Inflammatory macrophage (primary cell): Measurements from ENCODE around the gene NCBP1.
"Not testable (repeated sequence)": the region's sequence is repeated elsewhere in the genome, so short reads cannot be mapped to it uniquely, and the experiment has no call there.

Source experiments
- DNase-seq, 2 donors: peaks; one replicate each; pipeline ENCODE4 v3.0.0-alpha.2; 2020 to 2022
- total RNA-seq, 18 experiments: gene quantifications; one replicate each; lab custom pipeline; 2026; ENCODE audit warnings: mixed read lengths in 6 of 18, inconsistent platforms in 2 of 18; lab: John Stamatoyannopoulos, UW

NCBP1 gene, protein sequence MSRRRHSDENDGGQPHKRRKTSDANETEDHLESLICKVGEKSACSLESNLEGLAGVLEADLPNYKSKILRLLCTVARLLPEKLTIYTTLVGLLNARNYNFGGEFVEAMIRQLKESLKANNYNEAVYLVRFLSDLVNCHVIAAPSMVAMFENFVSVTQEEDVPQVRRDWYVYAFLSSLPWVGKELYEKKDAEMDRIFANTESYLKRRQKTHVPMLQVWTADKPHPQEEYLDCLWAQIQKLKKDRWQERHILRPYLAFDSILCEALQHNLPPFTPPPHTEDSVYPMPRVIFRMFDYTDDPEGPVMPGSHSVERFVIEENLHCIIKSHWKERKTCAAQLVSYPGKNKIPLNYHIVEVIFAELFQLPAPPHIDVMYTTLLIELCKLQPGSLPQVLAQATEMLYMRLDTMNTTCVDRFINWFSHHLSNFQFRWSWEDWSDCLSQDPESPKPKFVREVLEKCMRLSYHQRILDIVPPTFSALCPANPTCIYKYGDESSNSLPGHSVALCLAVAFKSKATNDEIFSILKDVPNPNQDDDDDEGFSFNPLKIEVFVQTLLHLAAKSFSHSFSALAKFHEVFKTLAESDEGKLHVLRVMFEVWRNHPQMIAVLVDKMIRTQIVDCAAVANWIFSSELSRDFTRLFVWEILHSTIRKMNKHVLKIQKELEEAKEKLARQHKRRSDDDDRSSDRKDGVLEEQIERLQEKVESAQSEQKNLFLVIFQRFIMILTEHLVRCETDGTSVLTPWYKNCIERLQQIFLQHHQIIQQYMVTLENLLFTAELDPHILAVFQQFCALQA
- total RNA-seq = 37.9 to 91.3 (median 76.0) reads per million in 18 experiments

DNA sequence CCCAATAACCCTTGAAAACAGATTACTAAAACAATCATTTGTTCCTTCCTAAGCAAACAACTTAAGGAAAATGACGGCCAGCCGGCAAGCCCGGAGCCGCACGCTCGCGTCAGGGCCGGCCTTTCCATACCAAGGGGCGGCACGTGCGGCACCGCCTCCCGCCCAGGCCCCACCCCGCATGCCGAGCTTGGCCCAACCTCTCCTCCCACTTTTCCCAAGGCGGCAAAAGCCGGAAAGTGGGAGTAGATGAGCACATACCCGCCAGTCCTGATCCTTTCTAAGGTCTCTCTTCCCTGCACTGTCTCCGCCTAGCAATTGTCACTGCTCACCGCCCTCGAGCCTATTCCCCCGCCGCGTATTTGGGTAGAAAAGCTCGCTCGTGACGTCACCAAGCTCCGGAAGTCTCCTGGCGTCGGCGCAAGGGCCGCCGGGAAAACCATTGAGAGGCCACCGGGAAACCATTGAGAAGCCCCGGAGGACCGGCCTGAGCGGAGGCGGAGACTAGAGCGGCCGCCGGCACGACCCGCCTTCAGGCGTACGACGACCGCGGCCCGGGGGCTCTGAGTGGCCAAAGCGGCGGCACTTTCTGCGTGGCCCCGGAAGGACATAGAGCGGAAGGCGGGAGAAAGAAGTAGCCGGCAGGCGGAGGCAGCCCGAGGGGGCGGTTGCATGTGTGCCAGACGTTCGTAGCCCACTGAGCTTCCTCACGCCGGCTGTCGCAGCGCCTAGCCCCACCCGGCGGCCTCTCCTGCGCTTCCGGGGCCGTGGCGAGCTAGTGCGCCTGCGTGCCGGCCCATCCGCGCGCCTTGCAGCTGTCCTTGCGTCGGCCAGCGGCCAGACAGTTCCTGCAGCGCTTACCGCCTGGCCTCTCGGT lies at the start of gene NCBP1, which contains the start of gene TSTD2:
Gene NCBP1 (plus strand): TSS at position 837 of the 874 bp plus-strand sequence. CDS start 61 bp downstream, outside the sequence.
Gene TSTD2 (minus strand): TSS at position 384 of the 874 bp plus-strand sequence. CDS start 5,806 bp downstream, outside the sequence.
- DNase-seq = peak; percentile 98 to 99

DNA sequence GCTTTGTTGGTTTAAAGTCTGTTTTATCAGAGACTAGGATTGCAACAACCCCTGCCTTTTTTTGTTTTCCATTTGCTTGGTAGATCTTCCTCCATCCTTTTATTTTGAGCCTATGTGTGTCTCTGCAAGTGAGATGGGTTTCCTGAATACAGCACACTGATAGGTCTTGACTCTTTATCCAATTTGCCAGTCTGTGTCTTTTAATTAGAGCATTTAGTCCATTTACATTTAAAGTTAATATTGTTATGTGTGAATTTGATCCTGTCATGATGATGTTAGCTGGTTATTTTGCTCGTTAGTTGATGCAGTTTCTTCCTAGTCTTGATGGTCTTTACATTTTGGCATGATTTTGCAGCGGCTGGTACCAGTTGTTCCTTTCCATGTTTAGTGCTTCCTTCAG lies 48.8 kb upstream of the NCBP1 start:
- not testable (repeated sequence) for DNase-seq

DNA sequence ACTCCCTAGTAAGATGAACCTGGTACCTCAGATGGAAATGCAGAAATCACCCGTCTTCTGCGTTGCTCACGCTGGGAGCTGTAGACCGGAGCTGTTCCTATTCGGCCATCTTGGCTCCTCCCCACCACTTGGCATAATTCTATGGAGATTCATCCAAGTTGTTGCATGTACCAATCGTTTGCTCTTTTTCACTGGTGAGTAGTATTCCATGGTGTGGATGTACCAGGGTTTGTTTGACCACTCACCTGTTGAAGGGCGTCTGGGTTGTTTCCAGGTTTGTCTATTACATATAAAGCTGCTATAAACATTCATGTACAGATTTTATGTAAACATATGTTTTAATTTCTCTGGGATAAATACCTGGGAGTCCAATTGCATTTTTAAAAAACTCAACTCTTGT lies 46.7 kb upstream of the NCBP1 start:
- not testable (repeated sequence) for DNase-seq

DNA sequence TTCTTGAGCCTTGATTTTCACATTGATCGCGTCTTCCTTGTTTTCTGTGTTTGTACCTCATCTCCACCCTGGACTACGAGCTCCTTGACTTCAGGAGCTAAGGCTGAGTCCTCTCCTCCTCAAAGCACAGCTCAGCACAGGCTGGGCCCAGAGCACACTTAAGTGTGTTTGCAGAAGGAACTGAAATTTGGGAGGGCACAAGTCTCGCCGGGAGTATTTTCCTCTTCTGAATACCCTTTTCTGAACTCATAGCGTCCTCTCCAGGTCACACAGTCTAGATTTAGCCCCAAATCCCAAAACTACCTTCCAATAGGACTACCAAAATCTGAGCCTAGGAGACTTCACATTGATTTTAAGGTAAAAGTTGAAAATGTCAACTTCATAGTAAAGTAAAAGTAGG lies 42.1 kb upstream of the NCBP1 start:
- peak in 1 of 2 donors; percentile 8 for DNase-seq

DNA sequence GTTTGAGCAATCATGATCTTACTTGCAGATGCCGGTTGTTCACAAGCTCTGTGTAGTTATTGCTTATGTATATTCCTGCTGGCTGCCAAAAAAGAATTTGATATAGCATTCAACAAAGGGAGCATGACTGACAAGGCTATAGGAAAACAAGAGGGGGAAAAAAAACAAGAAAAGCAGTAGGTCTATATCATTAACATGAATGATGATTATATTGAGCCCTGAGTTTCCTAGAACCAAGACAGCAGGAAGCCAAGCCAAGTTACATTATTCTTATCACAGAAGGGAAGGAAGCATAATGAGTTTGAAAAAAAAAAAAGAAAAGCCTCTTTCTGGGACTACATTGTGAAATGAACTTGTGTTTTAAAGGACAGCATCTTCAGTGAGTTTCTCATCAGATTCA lies 41.5 kb upstream of the NCBP1 start:
- no peak for DNase-seq

DNA sequence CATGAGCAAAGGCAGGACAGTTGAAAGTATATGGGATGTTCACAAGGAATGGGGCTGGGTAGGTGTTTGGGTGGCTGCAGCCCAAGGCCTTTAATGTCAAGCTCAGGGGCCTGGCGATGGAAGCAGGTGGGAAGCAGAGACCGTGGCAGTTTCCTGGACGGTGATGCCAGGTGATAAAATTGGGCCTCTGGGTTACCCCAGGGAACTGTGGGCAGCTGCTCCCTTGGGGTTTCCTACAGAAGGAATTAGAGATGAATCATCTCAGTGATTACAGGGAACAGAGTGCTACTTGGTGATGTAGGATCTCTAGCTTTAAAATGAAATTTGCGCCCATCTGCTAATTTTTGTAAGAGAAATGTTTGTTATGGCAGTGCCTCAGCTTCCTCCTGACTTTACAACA lies 39.7 kb upstream of the NCBP1 start:
- DNase-seq = no peak

DNA sequence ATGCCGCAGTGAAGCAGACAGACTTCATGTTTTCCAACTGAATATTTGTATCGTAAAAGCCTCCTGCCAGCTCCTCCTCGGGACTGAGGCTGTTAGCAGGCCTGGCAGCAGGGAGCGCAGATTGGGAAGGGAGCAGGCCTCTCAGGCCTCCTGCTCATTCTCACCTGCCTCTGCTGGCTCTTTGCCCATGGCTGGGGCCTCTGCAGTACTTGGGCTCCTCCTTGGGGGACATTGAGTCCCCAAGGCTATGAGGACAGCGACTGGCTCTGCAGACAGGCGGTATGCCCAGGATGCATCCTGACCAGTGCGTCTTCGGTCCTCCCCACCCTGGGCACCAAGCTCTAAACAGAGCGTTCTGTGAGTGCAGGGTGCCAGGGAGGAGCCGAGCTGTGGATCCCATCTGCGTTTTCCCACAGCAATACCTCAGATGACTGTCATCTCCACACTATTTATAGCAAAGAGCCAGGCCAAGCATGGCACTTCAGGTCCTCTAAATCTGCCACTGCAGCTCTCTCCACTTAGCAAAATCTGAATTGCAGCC lies 39.2 kb upstream of the NCBP1 start:
- no peak for DNase-seq

DNA sequence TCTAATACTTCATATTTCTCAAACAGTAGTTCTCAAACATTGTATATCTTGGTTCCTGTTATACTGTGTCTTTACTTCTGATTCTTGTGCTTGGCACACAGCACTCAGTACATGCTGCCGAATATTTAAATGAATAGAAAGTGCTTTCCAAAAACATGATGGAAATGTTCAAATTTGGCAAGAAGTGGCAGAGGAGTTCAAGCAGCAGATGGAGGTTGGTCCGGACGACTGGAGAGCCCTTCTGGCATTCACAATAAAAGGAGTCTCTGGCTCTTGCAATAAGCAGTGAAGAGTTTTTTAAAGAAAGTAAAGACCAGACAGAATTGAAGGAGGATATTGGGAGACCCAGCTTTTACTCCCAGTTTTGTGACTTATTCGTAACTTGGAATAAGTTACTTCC lies 36.7 kb upstream of the NCBP1 start:
- no peak for DNase-seq

DNA sequence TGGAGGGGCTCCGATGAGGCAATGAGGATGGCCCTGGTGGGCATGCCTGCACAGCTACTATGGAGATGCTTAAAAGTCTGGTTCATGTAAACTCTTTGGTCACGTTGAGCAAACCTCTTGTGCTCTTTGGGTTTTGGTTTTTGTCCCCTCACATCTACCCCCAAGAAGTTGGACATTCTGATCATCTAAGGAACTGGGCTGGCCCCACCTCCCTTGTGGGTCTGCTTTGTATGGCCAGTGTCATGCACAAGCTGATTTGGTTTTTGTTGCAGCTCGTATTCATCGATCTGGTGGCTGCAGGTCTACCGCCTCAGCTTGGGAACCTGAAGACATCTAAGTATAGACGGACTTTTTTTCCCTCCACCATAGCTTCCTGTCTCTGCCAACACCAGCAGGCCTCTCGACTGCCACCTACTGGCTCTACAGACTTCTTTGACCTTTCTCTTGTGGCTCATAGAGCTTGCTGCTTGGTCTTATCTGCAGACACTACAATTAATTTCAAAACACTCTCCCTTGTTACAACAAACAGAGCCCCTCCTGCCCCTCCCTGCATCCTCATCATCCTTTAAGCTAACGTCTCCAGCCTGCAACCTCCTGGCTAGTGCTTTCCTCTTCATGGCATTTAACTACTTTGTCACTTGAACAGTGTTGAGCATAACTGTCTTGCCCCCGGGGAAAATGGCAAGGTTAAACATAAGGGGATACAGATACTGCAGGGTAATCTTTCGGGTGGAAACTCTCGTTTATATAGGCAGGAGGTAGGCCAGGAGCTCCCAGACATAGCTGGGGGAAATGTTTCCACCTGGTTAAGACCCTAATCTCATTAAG lies 34.9 kb upstream of the NCBP1 start:
- DNase-seq = peak; percentile 70 to 79

DNA sequence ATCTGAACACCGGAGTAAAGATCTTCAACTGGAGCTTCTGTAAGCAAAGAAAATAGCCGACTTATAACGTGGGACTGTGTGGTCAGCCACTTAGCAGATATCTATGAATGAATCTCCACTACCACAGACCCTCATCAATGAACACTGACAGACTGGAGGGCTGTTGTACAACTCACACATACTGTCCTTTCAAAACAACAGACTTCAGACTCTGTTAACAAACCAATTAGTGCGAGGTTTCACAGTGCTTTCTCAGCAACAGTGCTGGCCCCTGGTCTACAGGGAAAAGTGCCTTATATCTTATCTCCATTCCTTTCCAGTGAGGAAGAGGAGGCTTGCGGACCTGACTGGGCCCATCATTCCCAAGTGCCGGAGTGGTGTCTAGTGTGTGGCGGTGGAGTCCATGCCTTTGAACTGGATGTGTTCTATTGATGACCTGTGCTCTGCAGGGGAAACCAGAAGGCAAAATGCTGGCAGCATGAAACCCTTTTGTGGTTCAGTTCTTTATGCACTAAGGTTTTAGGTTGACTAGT lies 34.2 kb upstream of the NCBP1 start:
- DNase-seq = no peak

DNA sequence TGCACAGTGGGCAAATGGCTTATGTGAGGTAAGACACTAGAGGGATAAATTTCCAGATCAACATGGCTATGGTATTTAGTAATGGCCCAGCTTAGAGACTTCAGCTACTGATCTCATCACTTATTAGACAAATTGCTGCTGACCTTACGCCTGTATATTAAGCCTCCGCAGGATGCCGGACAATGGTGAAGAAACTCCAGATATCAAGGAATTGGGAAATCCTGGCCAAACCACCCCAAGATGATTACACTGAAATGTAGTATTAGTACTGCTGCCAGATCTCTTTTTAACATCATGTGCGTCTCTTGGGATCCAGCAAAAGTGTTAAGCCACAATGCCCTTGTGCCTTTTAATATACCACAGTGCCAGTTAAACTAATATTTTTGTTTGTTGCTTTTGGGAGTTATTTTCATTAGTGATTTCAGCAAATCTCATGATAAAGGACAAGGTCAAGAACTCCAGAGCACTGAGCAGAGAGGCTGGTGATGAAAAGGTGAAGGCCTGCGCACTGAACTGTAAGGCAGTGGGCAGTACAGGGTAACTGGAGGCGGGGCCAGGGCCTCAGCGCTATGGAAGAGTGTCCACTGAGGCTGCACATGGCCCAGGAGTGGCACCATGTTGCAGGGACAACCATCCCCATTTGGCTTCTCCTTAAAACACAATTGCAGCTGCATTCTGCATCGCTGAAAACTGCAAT lies 32.9 kb upstream of the NCBP1 start:
- no peak for DNase-seq

DNA sequence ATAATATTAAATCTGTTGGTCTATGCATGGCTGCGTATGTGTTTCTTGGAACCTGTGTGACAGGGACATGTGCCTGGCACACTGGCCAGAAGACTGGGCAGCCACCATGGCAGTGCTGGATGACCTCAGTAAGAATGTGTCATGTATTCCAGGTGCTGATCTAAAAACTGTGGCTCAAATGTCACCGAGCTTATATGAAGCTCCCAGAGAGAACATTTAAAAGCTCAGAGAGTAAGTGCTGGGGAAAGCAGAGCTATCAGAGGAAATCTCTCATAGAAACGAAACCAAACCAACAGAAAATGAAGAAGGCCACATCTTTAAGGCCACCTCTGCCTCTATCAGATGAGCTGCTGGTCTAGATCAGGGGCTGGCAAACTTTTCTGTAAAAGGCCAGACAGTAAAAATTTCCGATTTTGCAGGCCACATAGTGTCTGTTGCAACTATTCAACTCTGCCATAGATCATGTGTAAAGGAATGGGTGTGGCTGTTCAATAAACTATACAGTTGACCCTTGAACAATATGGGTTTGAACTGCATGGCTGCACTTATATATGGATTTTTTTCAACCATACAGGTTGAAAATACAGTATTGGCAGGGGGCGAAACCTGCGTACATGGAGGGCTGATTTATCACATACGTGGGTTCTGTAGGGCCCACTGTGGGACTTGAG lies 32.3 kb upstream of the NCBP1 start:
- DNase-seq = no peak

DNA sequence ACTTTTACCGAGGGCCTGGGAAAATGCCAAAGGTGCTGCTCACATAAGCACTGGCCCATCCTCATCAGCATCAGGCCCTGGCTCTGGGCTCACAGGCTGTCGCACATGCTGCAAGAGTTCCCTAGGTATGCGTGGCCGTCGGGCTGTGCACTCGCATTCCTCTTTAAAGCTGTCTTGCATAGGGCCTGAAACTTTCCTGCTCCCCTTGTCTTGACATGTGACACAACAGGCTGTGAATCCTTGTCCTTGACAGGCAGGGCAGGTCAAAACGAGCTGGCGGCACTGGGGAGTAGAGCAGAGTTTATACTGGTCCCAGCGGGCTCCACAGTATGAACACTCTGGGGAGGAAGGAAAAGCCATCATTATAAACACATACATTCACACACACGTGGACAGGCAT lies 31.2 kb upstream of the NCBP1 start:
- DNase-seq = no peak

DNA sequence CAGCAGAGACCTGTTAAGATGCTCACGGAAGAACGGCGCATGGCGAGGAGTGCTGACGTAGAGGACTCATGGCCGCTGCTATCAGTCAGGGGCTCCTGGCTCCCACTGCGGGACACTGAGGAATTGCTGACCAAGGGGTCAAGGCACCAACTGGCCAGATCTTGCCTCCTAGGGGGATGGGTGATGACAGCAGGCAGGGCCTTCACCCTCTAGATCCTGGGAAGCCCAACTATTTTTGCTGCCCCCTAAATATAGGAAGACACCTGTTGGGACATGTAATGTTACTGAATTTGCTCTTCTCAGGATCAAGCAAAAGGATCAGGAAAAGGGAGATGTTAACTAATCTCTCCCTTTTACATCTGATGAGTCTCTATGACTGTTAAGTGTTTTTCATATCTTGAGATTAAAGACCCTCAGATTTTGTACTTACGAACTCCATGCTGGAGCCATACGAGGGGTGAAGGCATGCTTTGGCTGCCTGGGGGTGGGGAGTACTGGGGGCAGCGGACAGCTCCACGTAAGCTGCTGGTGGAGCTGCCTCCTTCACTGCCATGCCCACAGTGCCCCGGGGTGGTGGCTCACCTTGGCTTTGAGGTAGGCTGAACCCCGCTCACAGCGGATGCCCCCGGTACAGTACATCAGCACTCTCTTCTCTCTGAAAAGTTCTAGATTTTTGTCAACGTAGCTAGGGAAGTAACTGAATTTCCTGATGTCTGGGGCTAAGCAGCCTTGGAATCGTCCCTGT lies 28.5 kb upstream of the NCBP1 start:
- DNase-seq = no peak

DNA sequence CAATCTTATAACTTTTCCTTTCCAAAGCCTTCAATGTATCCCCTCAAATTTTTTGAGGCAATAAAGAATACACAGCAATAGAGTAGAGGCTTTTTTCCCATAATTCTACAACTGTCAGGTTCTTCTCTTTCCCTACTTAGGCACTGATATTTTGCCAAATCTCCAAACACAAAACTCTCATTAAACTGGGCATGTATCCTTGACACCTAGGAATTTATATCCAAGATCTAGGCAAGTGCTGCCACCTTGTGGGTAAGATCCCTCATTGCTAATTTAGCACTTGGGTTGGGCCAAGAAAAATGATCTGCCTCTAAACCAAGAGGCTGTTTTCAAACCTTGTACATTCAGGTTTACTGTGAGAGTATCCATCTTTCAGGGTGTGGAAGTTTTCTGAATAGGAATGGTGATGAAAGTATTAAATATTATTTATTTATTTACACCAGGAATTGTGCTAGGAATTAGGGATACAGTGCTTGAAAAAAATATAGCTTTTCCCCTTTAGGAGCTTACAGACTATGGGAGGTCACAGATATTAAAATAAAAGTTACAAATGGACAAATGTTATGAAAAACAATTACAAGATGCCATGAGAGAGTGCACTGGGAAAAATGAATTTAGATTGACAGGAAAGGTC lies 18.1 kb upstream of the NCBP1 start:
- DNase-seq = peak; percentile 63 to 79

DNA sequence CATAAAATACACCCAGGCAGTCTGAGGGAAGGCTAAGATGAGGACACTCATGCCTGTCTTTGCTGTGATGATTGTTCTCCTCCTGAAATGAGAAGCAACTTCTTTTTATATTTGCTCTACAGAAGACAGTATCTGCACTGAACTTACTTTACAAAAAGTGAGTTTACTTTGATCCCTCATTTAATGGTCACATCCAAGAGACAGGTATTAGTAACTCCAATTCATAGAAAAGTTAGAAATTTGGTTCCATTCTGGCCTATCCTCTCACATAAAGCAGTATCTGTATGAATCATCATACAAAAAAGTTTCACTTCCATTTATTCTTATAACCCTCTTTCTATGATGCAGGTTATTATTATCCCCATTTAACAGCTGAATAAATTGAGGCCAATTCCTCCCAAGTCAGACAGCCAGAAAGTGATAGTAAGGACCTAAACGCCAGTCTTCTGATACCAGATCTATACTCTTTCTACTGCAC lies 15.6 kb upstream of the NCBP1 start:
- DNase-seq = no peak

DNA sequence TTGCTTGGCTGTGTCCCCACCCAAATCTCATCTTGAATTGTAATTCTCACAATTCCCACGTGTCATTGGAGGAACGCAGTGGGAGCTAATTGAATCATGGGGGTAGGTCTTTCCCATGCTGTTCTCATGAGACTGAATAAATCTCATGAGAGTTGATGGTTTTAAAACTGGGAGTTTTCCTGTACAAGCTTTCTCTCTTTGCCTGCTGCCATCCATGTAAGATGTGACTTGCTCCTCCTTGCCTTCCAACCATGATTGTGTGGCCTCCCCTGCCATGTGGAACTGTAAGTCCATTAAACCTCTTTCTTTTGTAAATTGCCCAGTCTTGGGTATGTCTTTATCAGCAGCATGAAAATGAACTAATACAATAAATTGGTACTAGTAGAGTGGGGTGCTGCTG lies 13.6 kb upstream of the NCBP1 start:
- DNase-seq = not testable (repeated sequence)

DNA sequence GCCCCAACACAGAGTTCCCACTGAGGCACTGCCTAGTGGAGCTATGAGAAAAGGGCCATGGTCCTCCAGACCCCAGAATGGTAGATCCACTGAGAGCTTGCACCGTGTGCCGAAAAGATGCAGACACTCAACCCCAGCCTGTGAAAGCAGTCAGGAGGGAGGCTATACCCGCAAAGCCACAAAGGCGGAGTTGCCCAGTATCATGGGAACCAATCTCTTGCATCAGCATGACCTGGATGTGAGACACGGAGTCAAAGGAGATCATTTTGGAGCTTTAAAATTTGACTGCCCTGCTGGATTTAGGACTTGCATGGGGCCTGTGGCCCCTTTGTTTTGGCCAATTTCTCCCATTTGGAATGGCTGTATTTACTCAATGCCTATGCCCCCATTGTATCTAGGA lies 11.1 kb upstream of the NCBP1 start:
- not testable (repeated sequence) for DNase-seq
